Testis (tissue), 2 donors: ENCODE data around the gene SYNE1.

ENCODE experiments used
- CTCF ChIP-seq, 3 experiments: fragments of 450-650 bp in 2 of 3; fragments of 200-600 bp in 1 of 3; sonication (generic) in 1 of 3; IDR thresholded peaks; one replicate each; pipeline ENCODE4 v1.5.1; 2016 to 2019; ENCODE audit warnings: antibody characterized with exemption in 3 of 3, mild to moderate bottlenecking in 2 of 3, moderate library complexity in 1 of 3
- POLR2A ChIP-seq: fragments of 450-650 bp; IDR thresholded peaks from one replicate; pipeline ENCODE4 v1.6.1; 2017; ENCODE audit warnings: antibody characterized with exemption, mild to moderate bottlenecking, moderate library complexity

- no peak for TF ChIP-seq CTCF (IDR thresholded peaks at IDR 0.05)
- no peak for TF ChIP-seq POLR2A
These were observed 463.8 kb downstream of the SYNE1 start for GRCh38 chr6:152173321-152173720.
